Left renal pelvis (tissue), 4 donors: ENCODE measurements around the gene PPP1R18. TPM values are rescaled to one million over a fixed set of nuclear protein-coding genes. Genes with fewer than 3 reads are reported as not detected.
"Not testable (repeated sequence)": the region's sequence is repeated elsewhere in the genome, so short reads cannot be mapped to it uniquely, and the experiment has no call there.

Experiments
- DNase-seq, 4 donors: peaks; one replicate each; pipeline ENCODE4 v3.0.0-alpha.2; 2013; ENCODE audit warnings: low read depth in 4 of 4, low spot score in 3 of 4
- polyA plus RNA-seq, 4 donors: library from polyadenylated mRNA; unstranded; fragments of 120-200 nt; gene quantifications; one replicate each; pipeline ENCODE4 v1.2.1, GENCODE V29; 2013; ENCODE audit not compliant: insufficient read length in 4 of 4

PPP1R18 gene, protein sequence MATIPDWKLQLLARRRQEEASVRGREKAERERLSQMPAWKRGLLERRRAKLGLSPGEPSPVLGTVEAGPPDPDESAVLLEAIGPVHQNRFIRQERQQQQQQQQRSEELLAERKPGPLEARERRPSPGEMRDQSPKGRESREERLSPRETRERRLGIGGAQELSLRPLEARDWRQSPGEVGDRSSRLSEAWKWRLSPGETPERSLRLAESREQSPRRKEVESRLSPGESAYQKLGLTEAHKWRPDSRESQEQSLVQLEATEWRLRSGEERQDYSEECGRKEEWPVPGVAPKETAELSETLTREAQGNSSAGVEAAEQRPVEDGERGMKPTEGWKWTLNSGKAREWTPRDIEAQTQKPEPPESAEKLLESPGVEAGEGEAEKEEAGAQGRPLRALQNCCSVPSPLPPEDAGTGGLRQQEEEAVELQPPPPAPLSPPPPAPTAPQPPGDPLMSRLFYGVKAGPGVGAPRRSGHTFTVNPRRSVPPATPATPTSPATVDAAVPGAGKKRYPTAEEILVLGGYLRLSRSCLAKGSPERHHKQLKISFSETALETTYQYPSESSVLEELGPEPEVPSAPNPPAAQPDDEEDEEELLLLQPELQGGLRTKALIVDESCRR
- 10 to 100 TPM; 34.3 to 56.4 (median 40.2) TPM for polyA plus RNA-seq

DNA sequence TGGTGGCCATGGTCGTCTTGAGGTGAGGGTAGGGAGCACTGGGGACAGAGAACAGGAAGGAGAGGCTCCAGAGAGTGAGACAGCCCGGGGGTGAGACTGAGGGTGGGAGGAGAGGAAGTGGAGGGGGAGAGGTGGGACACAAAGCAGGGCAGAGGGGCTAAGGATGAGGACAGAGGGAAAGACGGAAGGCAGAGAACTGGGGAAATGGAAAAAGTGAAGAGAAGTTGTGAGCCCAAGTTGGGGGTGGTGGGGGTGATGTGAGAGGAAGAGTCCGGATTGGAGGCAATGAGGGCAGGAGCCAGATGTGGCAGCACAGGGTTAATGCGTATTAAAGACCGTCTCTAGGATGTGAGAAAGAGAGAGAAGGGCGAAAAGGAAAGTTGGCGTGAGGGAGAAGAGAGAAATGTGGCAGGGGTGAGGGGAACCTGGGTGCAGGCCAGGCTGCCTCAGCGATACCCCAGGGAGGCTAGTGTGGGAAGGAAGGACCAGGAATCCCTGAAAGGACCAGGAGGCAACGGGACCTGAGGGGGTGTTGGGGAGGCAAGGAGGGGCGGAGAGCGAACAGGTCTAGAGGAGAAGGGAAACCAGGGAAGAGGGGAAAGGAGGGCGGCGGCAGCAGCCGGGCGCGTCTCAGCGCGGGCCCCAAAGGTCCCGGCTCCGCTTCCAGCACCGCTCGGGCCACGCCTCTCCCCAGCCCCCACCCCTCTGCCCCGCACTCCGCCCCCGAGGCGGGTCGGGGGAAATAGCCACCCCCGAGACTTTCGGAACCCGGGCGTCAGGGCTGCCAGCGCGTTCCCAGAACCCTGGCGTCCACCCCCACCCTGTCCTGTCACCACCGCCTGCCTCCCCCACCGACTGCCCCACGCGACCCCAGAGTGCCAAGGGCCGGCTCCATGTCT lies at the start of gene PPP1R18:
Gene PPP1R18, minus strand, starts transcription at position 637 of the 899 bp plus-strand sequence. Its CDS starts 627 bp downstream, at position 10.
- no peak for DNase-seq

DNA sequence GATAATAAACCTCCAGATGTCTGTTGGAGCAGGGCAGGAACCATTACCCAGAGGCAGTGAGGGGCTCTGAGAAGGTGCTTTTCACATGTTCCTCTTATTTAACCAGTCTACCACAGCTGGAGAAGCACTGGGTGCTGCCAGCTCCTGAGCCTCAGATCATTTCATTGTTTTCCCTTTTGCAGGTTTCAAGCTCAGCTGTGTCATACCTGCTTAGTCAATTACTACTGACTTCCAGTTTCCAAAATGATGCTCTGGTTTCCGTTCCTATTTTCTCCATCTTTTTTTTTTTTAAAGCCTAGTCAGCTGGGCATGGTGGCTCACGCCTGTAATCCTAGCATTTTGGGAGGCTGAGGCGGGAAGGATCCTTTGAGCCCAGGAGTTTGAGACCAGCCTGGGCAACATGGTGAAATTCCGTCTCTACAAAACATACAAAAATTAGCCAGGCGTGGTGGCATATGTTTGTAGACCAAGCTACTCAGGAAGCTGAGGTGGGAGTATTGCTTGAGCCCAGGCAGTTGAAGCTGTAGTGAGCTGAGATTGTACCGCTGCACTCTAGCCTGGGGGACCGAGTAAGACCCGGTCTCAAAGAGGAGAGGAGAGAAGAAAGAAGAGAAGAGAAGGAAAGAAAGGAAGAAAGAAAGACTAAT lies 49.3 kb upstream of the PPP1R18 start:
- DNase-seq, result no peak

DNA sequence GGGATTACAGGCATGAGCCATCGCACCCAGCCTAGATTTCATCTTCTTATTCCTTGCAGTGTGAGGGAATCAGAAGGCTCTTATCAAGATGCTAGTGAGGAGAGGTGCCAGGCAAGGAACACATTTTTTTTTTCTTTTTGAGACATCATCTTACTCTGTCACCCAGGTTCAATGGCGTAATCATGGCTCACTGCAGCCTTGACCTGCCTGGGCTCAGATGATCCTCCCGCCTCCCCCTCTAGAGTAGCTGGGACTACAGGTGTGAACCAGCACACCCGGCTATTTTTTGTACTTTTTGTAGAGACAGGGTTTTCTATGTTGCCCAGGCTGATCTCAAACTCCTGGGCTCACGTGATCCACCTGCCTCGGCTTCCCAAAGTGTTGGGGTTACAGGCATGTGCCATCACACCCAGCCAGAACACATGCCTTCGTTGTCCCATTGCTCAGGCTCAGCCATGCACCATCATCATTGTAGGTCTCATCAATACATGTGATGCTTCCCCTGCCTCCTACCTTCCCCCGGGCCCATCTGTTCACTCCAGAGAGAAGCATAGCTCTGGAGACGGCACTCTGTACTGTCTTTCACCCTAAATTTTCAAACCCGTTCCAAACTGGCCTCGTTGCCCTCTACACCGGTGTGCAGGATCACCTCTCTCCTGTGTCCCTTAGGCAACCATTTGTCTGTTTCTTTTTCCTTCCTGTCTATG lies 45.9 kb upstream of the PPP1R18 start:
- no peak for DNase-seq

DNA sequence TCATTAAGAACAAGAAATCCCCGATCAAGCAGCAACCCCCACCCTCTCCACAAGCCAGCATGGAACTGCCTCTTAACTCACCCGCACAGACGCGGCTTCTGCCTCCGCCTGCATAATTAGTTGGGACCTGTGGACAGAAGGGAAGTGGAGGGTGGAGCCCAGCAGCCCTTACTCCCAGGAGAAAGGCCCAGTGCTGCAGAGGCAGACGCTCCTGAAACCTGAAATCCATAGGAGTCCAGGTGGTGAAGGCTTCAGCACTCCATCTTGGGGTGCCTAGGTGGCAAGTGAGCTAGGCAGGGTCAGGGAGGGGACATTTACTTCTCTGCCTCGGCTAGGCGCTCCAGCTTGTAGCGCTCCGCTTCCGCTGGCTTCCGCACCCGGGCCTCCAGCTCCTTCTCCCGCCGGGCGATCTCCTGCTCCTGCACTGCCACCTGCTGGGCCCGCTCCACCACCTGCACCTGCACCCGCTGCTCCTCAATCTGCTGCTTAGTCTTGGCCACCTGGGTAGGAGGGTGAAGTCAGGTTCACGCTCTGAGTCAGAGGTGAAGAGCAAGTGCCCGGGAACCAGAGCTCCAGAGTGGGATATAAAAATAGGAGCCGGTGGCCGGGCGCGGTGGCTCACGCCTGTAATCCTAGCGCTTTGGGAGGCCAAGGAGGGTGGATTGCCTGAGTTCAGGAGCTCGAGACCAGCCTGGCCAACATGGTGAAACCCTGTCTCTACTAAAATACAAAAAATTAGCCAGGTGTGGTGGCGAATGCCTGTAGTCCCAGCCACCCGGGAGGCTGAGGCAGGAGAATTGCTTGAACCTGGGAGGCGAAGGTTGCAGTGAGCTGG lies 44.4 kb upstream of the PPP1R18 start:
- no peak for DNase-seq

DNA sequence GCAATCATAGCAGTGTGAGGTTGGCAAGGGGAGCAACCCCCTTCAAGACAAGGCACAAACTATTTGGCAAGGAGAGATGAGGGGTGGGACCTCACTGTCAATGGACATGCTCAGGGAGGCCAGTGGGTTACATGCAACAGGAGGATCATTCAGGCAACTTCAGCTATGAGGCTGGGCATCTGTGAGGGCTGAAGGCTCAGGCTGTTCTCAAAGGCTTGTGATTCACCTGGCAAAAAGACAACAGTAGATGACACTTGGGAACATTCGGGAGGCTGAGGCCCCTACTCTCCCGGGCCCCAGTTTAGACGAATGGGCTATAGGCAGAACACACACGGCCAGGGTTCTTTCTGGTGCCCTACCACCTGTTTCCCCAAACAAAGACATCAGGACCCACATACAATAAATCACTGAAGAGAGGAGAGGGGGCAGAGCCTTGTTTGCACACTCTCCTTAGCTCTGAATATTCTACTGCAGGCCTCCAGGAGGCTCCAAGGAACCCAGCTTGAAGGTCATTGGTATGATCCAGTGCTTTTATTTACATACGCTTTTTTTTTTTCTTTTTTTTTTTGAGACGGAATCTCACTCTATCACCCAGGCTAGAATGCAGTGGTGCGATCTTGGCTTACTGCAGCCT lies 41.6 kb upstream of the PPP1R18 start:
- no peak for DNase-seq

DNA sequence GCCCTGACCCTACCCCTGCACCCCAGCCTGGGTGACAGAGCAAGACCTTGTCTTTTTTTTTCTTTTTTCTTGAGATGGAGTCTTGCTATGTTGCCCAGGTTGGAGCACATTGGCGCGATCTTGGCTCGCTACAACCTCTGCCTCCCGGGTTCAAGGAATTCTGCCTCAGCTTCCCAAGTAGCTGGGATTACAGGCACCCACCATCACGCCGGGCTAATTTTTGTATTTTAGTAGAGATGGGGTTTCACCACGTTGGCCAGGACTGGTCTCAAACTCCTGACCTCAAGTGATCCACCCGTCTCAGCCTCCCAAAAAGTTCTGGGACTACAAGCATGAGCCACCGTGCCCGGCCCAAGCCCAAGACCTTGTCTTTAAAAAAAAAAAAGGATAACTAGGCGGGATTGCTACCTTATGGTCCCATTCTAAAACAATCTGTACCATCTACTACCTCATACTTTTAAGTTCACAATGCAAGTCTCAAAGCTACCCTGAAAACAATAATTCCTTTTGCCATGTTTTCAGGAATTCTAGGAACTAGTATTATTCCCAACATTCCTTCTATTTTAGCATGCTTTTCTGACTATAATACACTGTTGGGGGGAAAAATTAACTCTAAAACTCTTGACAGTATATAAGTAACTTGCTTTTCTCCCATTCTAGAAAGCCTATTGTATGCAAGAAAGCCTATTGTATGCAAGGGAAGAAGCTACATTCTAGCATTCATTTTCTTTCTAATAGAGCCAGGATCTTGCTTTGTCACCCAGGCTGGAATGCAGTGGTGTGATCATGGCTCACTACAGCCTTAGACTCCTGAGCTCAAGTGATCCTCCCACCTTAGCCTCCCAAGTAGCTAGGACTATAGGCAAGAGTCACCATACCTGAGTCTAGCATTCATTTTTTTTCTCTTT lies 40.3 kb upstream of the PPP1R18 start:
- no peak for DNase-seq

DNA sequence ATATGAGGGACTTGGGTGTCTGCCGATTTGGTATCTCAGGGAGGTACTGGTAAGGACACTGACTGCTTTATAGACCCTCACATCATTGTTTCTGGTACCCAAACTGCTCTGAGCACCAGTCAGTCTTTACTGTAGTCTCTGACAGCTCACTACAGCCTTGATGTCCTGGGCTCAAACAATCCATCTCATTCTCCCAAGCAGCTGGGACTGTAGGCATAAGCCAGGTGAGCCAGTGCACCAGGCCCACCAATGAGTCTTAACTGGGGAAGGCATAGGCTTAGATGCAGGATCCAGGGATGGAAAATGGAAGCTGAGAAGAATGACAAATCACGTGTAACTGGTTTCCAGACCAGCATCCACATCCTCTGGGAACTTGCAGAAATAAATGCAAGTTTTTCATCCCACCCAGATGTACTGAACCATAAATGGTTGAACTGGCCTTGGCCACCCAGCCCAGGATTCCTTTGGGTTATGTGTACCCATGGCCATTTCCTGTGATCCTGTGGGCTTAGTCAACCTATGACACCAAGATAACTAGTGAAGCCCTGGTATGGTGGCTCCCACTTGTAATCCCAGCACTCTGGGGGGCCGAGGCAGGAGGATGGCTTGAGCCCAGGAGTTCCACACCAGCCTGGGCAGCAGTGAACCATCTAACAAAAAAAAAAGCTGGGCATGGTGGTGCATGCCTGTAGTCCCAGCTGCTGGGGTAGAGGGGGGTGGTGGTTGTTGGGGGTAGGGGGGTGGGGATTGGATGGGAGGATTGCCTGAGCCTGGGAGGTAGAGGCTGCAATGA lies 39.5 kb upstream of the PPP1R18 start:
- no peak for DNase-seq

DNA sequence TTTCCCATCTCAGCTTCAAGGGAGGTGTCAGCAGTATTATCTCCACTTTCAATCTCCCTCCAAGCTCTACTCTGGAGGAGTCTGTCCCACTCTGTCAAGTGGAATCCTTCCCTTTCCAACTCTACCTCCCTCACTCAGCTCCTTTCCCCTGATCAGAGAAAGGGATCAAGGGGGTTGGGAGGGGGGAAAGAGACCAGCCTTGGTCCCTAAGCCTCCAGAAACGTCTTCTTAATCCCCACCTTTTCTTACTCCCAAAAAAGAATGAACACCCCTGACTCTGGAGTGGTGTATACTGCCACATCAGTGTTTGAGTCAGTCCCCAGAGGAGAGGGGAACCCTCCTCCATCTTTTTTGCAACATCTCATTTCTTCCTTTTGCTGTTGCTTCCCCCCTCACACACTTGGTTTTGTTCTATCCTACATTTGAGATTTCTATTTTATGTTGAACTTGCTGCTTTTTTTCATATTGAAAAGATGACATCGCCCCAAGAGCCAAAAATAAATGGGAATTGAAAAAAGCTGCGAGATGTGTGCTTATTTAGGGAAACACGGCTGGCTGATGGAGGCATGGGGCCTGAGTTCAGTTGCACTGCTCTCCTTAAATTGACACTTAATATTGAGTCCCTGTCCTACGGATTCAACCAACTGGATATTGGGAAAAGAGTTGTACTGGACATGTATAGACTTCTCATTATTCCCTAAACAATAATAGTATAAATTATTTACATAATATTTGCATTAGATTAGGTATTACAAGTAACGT lies 38.6 kb upstream of the PPP1R18 start:
- no peak for DNase-seq

DNA sequence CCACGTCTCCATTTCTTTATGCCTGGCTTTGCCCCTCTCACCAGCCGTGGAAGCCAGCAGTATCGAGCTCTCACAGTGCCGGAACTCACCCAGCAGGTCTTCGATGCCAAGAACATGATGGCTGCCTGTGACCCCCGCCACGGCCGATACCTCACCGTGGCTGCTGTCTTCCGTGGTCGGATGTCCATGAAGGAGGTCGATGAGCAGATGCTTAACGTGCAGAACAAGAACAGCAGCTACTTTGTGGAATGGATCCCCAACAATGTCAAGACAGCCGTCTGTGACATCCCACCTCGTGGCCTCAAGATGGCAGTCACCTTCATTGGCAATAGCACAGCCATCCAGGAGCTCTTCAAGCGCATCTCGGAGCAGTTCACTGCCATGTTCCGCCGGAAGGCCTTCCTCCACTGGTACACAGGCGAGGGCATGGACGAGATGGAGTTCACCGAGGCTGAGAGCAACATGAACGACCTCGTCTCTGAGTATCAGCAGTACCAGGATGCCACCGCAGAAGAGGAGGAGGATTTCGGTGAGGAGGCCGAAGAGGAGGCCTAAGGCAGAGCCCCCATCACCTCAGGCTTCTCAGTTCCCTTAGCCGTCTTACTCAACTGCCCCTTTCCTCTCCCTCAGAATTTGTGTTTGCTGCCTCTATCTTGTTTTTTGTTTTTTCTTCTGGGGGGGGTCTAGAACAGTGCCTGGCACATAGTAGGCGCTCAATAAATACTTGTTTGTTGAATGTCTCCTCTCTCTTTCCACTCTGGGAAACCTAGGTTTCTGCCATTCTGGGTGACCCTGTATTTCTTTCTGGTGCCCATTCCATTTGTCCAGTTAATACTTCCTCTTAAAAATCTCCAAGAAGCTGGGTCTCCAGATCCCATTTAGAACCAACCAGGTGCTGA lies 37.6 kb upstream of the PPP1R18 start:
- not testable (repeated sequence) for DNase-seq

DNA sequence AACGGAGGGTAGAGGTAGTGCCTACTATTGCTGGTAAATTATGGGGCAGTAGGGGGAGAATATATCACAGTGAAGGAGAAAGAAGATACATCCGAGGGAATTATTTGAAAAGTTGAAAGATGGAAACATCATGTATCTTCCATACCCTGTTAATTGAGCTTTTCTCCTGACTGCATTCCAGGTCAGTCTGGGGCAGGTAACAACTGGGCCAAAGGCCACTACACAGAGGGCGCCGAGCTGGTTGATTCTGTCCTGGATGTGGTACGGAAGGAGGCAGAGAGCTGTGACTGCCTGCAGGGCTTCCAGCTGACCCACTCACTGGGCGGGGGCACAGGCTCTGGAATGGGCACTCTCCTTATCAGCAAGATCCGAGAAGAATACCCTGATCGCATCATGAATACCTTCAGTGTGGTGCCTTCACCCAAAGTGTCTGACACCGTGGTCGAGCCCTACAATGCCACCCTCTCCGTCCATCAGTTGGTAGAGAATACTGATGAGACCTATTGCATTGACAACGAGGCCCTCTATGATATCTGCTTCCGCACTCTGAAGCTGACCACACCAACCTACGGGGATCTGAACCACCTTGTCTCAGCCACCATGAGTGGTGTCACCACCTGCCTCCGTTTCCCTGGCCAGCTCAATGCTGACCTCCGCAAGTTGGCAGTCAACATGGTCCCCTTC lies 36.9 kb upstream of the PPP1R18 start:
- not testable (repeated sequence) for DNase-seq

DNA sequence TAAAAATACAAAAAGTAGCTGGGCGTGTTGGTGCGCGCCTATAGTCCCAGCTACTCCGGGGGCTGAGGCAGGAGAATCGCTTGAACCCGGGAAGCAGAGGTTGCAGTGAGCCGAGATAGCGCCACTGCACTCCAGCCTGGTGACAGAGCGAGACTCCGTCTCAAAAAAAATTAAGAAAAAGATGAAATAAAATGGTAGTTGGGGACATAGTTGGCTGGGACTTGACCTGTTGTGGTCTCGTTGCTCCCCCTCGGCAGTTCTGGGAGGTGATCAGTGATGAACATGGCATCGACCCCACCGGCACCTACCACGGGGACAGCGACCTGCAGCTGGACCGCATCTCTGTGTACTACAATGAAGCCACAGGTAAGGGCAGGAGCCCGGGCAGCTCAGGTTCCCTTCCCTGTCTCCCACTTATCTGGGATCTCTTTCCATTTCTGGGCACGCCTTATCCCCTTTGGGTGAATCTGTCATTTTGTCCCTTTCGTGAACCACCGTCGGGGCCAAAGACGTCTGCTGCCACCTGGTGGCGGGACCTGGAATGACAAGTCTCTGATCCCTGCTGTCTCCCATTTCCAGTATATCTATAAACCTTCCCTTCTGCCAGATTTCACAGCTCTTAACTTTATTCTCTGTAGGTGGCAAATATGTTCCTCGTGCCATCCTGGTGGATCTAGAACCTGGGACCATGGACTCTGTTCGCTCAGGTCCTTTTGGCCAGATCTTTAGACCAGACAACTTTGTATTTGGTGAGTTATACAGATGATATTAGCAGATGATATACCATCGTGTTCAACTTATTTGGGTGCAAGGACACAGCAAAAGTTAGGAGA lies 36.1 kb upstream of the PPP1R18 start:
- no peak for DNase-seq

DNA sequence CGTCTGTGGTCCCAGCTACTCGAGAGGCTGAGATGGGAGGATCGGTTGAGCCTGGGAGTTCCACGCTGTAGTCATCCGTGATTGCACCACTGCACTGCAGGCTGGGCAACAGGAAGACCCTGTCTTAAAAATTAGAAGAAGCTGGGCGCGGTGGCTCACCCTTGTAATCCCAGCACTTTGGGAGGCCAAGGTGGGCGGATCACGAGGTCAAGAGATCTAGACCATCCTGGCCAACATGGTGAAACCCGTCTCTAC lies 35.5 kb upstream of the PPP1R18 start:
- not testable (repeated sequence) for DNase-seq

DNA sequence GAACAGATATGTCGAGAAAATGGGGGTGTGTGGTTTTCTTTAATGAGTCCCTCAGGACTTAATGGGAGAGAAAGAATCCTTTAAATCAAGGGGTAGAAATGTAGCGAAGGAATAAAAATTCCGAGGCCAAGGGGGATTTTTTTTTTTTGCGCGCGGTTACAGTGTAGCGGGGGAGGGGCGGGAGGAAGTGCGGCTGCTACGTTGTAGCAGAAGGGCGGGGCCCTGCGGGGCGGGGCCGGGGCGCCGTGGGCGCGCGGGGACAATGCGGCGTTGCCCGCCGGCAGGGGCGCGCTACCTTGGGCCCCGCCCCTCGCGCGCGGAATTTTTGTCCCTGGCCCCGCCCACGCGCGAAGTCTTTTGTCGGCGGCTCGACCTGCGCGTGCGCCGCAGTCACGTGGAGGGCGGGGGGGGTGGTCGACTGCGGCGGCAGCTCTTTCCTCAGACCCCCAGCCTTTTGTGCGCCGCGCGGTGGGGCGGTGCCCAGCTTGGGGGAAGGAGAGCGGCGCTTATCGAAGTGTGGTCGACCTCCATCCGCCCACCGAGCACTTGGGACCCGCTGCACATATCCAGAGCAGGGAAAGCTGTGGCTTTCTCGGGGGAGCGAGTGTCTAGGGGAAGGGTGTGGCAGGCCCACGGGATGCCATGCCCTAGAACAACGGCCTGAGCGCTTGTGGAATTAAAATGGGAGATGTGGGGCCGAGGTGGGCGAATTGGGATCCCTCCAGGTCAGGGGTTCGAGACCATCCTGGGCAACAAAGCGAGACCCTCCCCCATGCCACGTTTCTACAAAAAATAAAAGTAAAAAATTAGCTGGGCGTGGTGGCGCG lies 35.0 kb upstream of the PPP1R18 start:
- DNase-seq, result peak in 3 of 4 donors; percentile 77 to 84 (median 83)
